PC-9 (cell line): ENCODE measurements around the gene KIAA0232.

Source experiments
- CTCF ChIP-seq: fragments of 200-600 bp; sonication (generic); conservative IDR thresholded peaks from 2 replicates; pipeline ENCODE4 v1.6.1; 2017; ENCODE audit warnings: mixed run types, antibody characterized with exemption, mild to moderate bottlenecking, moderate library complexity
- EZH2 ChIP-seq: fragments of 200-600 bp; sonication (generic); IDR thresholded peaks from 2 replicates; pipeline ENCODE4 v1.8.0; 2017; ENCODE audit warnings: antibody characterized with exemption, low read depth

GRCh38 chr4:6902318-6903042 lies 120.0 kb downstream of the KIAA0232 start:
- TF ChIP-seq CTCF (no peak), EZH2 (no peak)
